Smooth muscle cell (in vitro differentiated cells): ENCODE measurements around the gene EPHB2. TPM values are rescaled to one million over a fixed set of nuclear protein-coding genes. Genes with fewer than 3 reads are reported as not detected.

Source experiments
- DNase-seq: peaks from one replicate; lab custom pipeline; 2025; ENCODE audit not compliant: unreplicated experiment; lab: John Stamatoyannopoulos, UW
- H2AFZ ChIP-seq: fragments of 200-600 bp; sonication (generic); 2 replicates; pipeline ENCODE4 v1.6.0; 2016; ENCODE audit warnings: antibody characterized with exemption, low read depth, mild to moderate bottlenecking
- H3F3A ChIP-seq: fragments of 200-600 bp; sonication (generic); 2 replicates; pipeline ENCODE4 v1.6.0; 2017; ENCODE audit warnings: antibody characterized with exemption, low read depth
- H3K27ac ChIP-seq: fragments of 200-600 bp; sonication (generic); 2 replicates; pipeline ENCODE4 v1.5.1; 2016; ENCODE audit warnings: low read depth, mild to moderate bottlenecking
- H3K27me3 ChIP-seq: fragments of 200-600 bp; sonication (generic); 2 replicates; pipeline ENCODE4 v1.6.1; 2016; ENCODE audit warnings: low read depth, mild to moderate bottlenecking
- H3K36me3 ChIP-seq: fragments of 200-600 bp; sonication (generic); 2 replicates; pipeline ENCODE4 v1.5.1; 2016; ENCODE audit warnings: low read depth
- H3K4me1 ChIP-seq: fragments of 200-600 bp; sonication (generic); 2 replicates; pipeline ENCODE4 v1.5.1; 2016; ENCODE audit warnings: low read depth
- H3K4me2 ChIP-seq: fragments of 200-600 bp; sonication (generic); 2 replicates; pipeline ENCODE4 v1.6.0; 2016; ENCODE audit warnings: mild to moderate bottlenecking
- H3K4me3 ChIP-seq: fragments of 200-600 bp; sonication (generic); 2 replicates; pipeline ENCODE4 v1.5.1; 2016; ENCODE audit warnings: mild to moderate bottlenecking
- H3K79me2 ChIP-seq: fragments of 200-600 bp; sonication (generic); 2 replicates; pipeline ENCODE4 v1.6.0; 2016; ENCODE audit warnings: low read depth, mild to moderate bottlenecking
- H3K9ac ChIP-seq: fragments of 200-600 bp; sonication (generic); 2 replicates; pipeline ENCODE4 v1.6.0; 2016; ENCODE audit warnings: low read depth
- H3K9me3 ChIP-seq: fragments of 200-600 bp; sonication (generic); replicated peaks from 2 replicates; pipeline ENCODE4 v1.5.1; 2016; ENCODE audit warnings: low read depth
- H4K20me1 ChIP-seq: fragments of 200-600 bp; sonication (generic); 2 replicates; pipeline ENCODE4 v1.6.0; 2016; ENCODE audit warnings: low read depth
- WGBS: methylation state at CpG from one replicate; pipeline ENCODE4 v1.1.7; 2016; ENCODE audit warnings: low lambda C conversion rate; 5-methylcytosine and 5-hydroxymethylcytosine counted together
- polyA plus RNA-seq: library from polyadenylated mRNA; unstranded; fragments of >200 nt; fragmentation: Nextera tagmentation; extraction: Ambion mirVana; gene quantifications from 2 replicates; pipeline ENCODE4 v1.2.1, GENCODE V29; 2016
- total RNA-seq: library from RNA; depleted of rRNA; stranded (reverse); fragments of >200 nt; gene quantifications from 2 replicates; pipeline ENCODE4 v1.2.3, GENCODE V29; 2014
- TF ChIP-seq, protein P1 (sequence below): fragments of 200-600 bp; sonication (generic); IDR thresholded peaks from 2 replicates; pipeline ENCODE4 v1.5.1; 2017; ENCODE audit warnings: borderline replicate concordance, mild to moderate bottlenecking, antibody characterized with exemption; ENCODE audit not compliant: insufficient read depth, poor library complexity, severe bottlenecking

EPHB2 gene
- total and polyA plus RNA-seq, 2 experiments from 2014 or later = 1.1 to 6.7 TPM

DNA sequence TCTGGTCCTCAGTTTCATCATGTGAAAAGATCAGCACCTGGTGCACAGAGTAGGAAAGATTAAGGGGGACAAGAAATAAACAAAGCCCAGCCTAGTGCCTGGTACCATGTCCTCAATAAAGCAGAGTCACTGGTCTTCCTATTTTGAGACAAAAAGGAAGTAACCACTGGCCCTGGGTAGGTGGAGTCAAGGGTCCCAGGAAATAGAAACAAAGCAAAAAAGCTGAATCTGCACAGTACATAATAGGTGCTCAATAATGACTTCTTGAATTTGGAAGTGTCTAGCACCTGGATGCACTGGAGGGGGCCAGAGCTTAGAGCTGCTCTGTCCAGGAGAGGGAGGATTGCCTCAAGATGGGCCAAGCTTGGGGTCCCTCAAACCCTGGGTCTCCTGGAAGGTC, 1.9 kb upstream of the EPHB2 start:
- H3K4me3 ChIP-seq = no peak overlapping the region
- TF ChIP-seq, protein P1, sequence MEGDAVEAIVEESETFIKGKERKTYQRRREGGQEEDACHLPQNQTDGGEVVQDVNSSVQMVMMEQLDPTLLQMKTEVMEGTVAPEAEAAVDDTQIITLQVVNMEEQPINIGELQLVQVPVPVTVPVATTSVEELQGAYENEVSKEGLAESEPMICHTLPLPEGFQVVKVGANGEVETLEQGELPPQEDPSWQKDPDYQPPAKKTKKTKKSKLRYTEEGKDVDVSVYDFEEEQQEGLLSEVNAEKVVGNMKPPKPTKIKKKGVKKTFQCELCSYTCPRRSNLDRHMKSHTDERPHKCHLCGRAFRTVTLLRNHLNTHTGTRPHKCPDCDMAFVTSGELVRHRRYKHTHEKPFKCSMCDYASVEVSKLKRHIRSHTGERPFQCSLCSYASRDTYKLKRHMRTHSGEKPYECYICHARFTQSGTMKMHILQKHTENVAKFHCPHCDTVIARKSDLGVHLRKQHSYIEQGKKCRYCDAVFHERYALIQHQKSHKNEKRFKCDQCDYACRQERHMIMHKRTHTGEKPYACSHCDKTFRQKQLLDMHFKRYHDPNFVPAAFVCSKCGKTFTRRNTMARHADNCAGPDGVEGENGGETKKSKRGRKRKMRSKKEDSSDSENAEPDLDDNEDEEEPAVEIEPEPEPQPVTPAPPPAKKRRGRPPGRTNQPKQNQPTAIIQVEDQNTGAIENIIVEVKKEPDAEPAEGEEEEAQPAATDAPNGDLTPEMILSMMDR = no peak
- no peak overlapping the region for H3K9ac ChIP-seq
- no peaks in the 10 kb centered on the region for H3F3A ChIP-seq
- H2AFZ ChIP-seq = no peak overlapping the region
- H3K9me3 ChIP-seq = no peaks in the 10 kb centered on the region
- DNase-seq = no peak
- peaks cover 41% of the 10 kb centered on the region for H3K27me3 ChIP-seq
- H4K20me1 ChIP-seq = no peaks in the 10 kb centered on the region
- H3K4me2 ChIP-seq = no peak overlapping the region
- no peaks in the 10 kb centered on the region for H3K36me3 ChIP-seq
- peaks cover 8% of the 10 kb centered on the region for H3K4me1 ChIP-seq
- H3K27ac ChIP-seq = no peak overlapping the region
- no peaks in the 10 kb centered on the region for H3K79me2 ChIP-seq

DNA sequence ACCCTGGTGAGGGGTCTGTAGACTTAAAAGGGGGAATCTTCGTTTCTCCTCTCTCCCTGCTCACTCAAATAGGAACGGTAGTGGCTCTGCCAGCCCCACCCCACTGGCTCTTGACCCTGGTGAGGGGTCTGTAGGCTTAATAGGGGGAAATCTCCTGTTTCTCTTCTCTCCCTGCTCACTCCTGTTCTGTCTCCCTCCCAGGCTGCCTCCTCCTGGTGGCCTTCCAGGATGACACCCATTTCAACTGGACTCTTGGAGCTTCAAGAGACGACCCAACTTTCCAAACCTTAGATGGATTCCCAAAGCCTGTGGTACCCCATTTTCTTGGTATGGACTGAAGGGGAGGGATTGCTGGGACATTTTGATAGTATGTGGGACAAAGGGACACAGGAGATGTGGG, 1.4 kb upstream of the EPHB2 start:
- TF ChIP-seq, protein P1 = peak; percentile 27
- H3K79me2 ChIP-seq = no peaks in the 10 kb centered on the region

DNA sequence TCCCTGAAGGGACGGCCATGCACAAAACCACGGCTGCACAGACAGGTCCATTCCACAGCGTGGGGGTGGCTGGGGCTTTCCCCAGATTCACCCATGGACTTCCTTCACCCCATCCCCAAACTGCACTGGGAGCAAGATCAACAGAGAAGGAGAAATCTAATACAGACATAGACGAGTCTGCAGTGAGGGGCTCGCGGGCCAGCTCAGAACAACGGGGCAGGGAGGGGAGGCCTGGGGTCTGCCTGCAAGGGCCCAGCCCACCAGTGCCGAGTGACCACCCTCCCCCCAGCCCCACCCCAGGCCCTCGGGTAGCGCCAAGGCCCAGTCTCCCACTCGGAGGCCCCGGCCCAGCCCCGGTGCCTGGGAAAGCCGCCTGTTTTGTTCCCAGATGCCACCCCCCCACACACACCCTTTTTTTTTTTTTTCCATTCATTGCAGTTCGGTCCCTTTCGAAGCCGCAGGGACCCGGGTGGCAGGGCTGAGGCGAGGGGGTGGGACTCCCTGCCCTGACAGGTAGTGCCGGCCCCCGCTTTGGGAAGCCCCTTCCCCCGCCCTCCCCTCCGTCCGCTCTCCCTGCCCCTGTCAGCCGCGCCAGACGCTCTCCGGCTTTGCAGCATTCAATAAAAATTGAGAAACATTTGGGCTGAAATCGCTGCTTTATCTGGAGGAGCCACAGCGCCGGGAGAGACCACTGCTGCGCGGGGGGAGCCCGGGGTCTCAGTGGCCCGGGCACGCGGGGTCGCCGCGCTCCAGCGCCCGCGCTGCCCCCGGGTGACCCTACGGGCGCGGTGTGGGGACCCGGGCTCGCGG, 543 bp upstream of the EPHB2 start:
- Histone ChIP-seq H3K9ac (no peak overlapping the region), H3K4me1 (peaks cover 8% of the 10 kb centered on the region), H3F3A (no peaks in the 10 kb centered on the region), H3K27me3 (peaks cover 54% of the 10 kb centered on the region), H4K20me1 (no peaks in the 10 kb centered on the region), H3K9me3 (no peaks in the 10 kb centered on the region), H2AFZ (no peak overlapping the region), H3K79me2 (no peaks in the 10 kb centered on the region), H3K27ac (no peak overlapping the region), H3K4me2 (peak overlapping the region; percentile 90), H3K36me3 (no peaks in the 10 kb centered on the region), H3K4me3 (peak overlapping the region; percentile 50)
- 11% methylated on average over 29 of the region's 50 CpGs for WGBS
- peak; percentile 44 for DNase-seq
- TF ChIP-seq, protein P1 = no peak

More for the DNA sequence above, 1.4 kb upstream of the EPHB2 start:
- Histone ChIP-seq H4K20me1 (no peaks in the 10 kb centered on the region), H2AFZ (no peak overlapping the region), H3K27me3 (peaks cover 46% of the 10 kb centered on the region), H3K4me3 (no peak overlapping the region), H3K36me3 (no peaks in the 10 kb centered on the region), H3K27ac (no peak overlapping the region), H3F3A (no peaks in the 10 kb centered on the region), H3K9ac (no peak overlapping the region), H3K4me1 (peaks cover 8% of the 10 kb centered on the region), H3K4me2 (no peak overlapping the region), H3K9me3 (no peaks in the 10 kb centered on the region)
- DNase-seq = no peak
- 57% methylated on average over 3 of the region's 3 CpGs for WGBS

DNA sequence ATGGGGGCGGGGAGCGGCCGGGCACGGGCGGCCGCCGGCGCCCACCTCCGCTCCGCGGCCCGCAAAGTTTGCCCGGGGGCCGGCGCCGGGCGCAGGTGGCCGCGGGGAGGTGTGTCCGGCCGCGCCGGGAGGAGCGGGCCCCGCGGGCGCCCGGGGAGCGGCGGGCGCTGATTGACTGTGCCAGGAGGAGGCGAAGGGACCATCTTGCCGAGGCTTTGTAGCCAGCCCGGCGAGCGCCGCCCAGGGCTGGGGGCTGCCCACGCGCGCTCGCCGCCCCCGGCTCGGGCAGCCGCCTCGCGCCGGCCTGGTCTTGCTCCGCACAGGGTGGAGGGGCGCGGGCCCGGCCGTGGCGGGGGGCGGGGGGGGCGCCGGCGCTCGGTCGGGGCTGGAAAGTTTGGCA, 432 bp downstream of the EPHB2 start:
- Histone ChIP-seq H3K4me1 (peaks cover 8% of the 10 kb centered on the region), H3K4me2 (peak overlapping the region; percentile 86), H3K27ac (no peak overlapping the region), H4K20me1 (no peaks in the 10 kb centered on the region), H3K9ac (no peak overlapping the region), H3K27me3 (peaks cover 55% of the 10 kb centered on the region), H3K36me3 (no peaks in the 10 kb centered on the region), H3F3A (no peaks in the 10 kb centered on the region), H3K4me3 (peak overlapping the region; percentile 46), H3K79me2 (no peaks in the 10 kb centered on the region), H2AFZ (no peak overlapping the region), H3K9me3 (no peaks in the 10 kb centered on the region)
- TF ChIP-seq, protein P1 = no peak
- 1% methylated on average over 22 of the region's 60 CpGs for WGBS
- no peak for DNase-seq
